HAP-1 (cell line): ENCODE results near the gene TNFAIP8L1.
"Not testable (repeated sequence)": the region's sequence is repeated elsewhere in the genome, so short reads cannot be mapped to it uniquely, and the experiment has no call there.

Experiments
- DNase-seq, 2 experiments: peaks; one replicate each; pipeline ENCODE4 v3.0.0-alpha.2; 2016 to 2020; ENCODE audit warnings: low spot score in 2 of 2
- H3K27me3 ChIP-seq: fragments of 250-450 bp; sonication (Bioruptor Pico); 2 replicates; pipeline ENCODE4 v1.5.1; 2020; ENCODE audit warnings: low read depth, mild to moderate bottlenecking, moderate library complexity
- H3K36me3 ChIP-seq: fragments of 250-450 bp; sonication (Bioruptor Pico); replicated peaks from 2 replicates; pipeline ENCODE4 v1.5.1; 2020; ENCODE audit warnings: mild to moderate bottlenecking
- H3K4me1 ChIP-seq: fragments of 250-450 bp; sonication (Bioruptor Pico); 2 replicates; pipeline ENCODE4 v1.5.1; 2020; ENCODE audit warnings: mild to moderate bottlenecking
- H3K4me3 ChIP-seq: fragments of 250-450 bp; sonication (Bioruptor Pico); 2 replicates; pipeline ENCODE4 v1.5.1; 2020; ENCODE audit warnings: mild to moderate bottlenecking, moderate library complexity
- H3K9me3 ChIP-seq: fragments of 250-450 bp; sonication (Bioruptor Pico); 2 replicates; pipeline ENCODE4 v1.5.1; 2020; ENCODE audit warnings: mild to moderate bottlenecking, moderate library complexity
- in situ Hi-C: fragments of 300-500 bp; cut with MboI; formaldehyde crosslinking; loops from 3 replicates; pipeline ENCODE4 v1.14.3; 2020; ENCODE audit warnings: low sequenced_read_pairs, inconsistent platforms, mixed read lengths

The TNFAIP8L1 gene

GRCh38 chr19:4662812-4663211, 23.5 kb downstream of the TNFAIP8L1 start:
- DNase-seq: no peak
- in situ Hi-C loops: no loop called here
- H3K27me3 ChIP-seq: no peaks in the 10 kb centered on the region
- H3K9me3 ChIP-seq: no peaks in the 10 kb centered on the region
- H3K4me3 ChIP-seq: no peak overlapping the region
- no peaks in the 10 kb centered on the region for H3K4me1 ChIP-seq
- H3K36me3 ChIP-seq: peaks cover 51% of the 10 kb centered on the region

- Histone ChIP-seq H3K36me3 (peaks cover 47% of the 10 kb centered on the region), H3K27me3 (no peaks in the 10 kb centered on the region), H3K9me3 (no peaks in the 10 kb centered on the region), H3K4me3 (no peak overlapping the region), H3K4me1 (peaks cover 3% of the 10 kb centered on the region; the same call in 1 of the 2 replicates)
- in situ Hi-C loops: no loop called here
- DNase-seq: no peak
Observed at GRCh38 chr19:4664642-4665041, 25.3 kb downstream of the TNFAIP8L1 start.

- peak; percentile 84 to 96 for DNase-seq
- Histone ChIP-seq H3K36me3 (peaks cover 22% of the 10 kb centered on the region), H3K4me1 (peaks cover 11% of the 10 kb centered on the region), H3K4me3 (peak within 1 kb of the TSS; percentile 64), H3K9me3 (no peaks in the 10 kb centered on the region), H3K27me3 (no peaks in the 10 kb centered on the region)
- in situ Hi-C loops: no loop called here
Observed at GRCh38 chr19:4669723-4670480, 30.6 kb downstream of the TNFAIP8L1 start, which contains the start of gene MYDGF. Gene MYDGF (minus strand): TSS chr19:4670342. CDS start chr19:4670334, 8 bp downstream.

GRCh38 chr19:4671185-4671851, 32.0 kb downstream of the TNFAIP8L1 start:
- DNase-seq: no peak
- in situ Hi-C loops: no loop called here
- H3K4me1 ChIP-seq: peaks cover 11% of the 10 kb centered on the region
- no peaks in the 10 kb centered on the region for H3K27me3 ChIP-seq
- H3K9me3 ChIP-seq: no peaks in the 10 kb centered on the region
- H3K36me3 ChIP-seq: peaks cover 18% of the 10 kb centered on the region
- H3K4me3 ChIP-seq: no peak overlapping the region

- no peak overlapping the region for H3K4me3 ChIP-seq
- DNase-seq: no peak
- H3K36me3 ChIP-seq: peaks cover 6% of the 10 kb centered on the region
- no peaks in the 10 kb centered on the region for H3K27me3 ChIP-seq
- no peaks in the 10 kb centered on the region for H3K9me3 ChIP-seq
- peaks cover 11% of the 10 kb centered on the region for H3K4me1 ChIP-seq
- in situ Hi-C loops: no loop called here
Observed at GRCh38 chr19:4673216-4673615, 33.9 kb downstream of the TNFAIP8L1 start.

- in situ Hi-C loops: no loop called here
- Histone ChIP-seq H3K36me3 (0 out of 2 replicates have a peak, but pooled peaks cover 4% of the 10 kb centered on the region), H3K4me1 (peaks cover 11% of the 10 kb centered on the region), H3K4me3 (no peak overlapping the region), H3K9me3 (no peaks in the 10 kb centered on the region), H3K27me3 (no peaks in the 10 kb centered on the region)
- no peak for DNase-seq
Observed at GRCh38 chr19:4673726-4674125, 34.4 kb downstream of the TNFAIP8L1 start.

GRCh38 chr19:4675346-4675745, 36.0 kb downstream of the TNFAIP8L1 start:
- in situ Hi-C loops: no loop called here
- Histone ChIP-seq H3K4me3 (no peak overlapping the region), H3K27me3 (no peaks in the 10 kb centered on the region)

GRCh38 chr19:4676955-4677731, 37.8 kb downstream of the TNFAIP8L1 start:
- no peak overlapping the region for H3K4me3 ChIP-seq
- H3K36me3 ChIP-seq: 0 out of 2 replicates have a peak, but pooled peaks cover 4% of the 10 kb centered on the region
- in situ Hi-C loops: no loop called here
- no peaks in the 10 kb centered on the region for H3K27me3 ChIP-seq
- DNase-seq: peak; percentile 40 to 83
- no peaks in the 10 kb centered on the region for H3K4me1 ChIP-seq
- H3K9me3 ChIP-seq: no peaks in the 10 kb centered on the region

More at GRCh38 chr19:4675346-4675745, 36.0 kb downstream of the TNFAIP8L1 start:
- H3K4me1 ChIP-seq: peaks cover 8% of the 10 kb centered on the region
- H3K9me3 ChIP-seq: no peaks in the 10 kb centered on the region
- 0 out of 2 replicates have a peak, but pooled peaks cover 4% of the 10 kb centered on the region for H3K36me3 ChIP-seq
- no peak for DNase-seq

GRCh38 chr19:4678881-4679790, 39.8 kb downstream of the TNFAIP8L1 start:
- in situ Hi-C loops: no loop called here
- no peaks in the 10 kb centered on the region for H3K27me3 ChIP-seq
- H3K9me3 ChIP-seq: no peaks in the 10 kb centered on the region
- 0 out of 2 replicates have a peak, but pooled peaks cover 4% of the 10 kb centered on the region for H3K36me3 ChIP-seq
- H3K4me1 ChIP-seq: no peaks in the 10 kb centered on the region
- H3K4me3 ChIP-seq: no peak overlapping the region
- DNase-seq: peak; percentile 8 to 76

- DNase-seq, H3K36me3 ChIP-seq, in situ Hi-C loops, H3K27me3 ChIP-seq, H3K4me3 ChIP-seq, H3K9me3 ChIP-seq, H3K4me1 ChIP-seq: not testable (repeated sequence)
Observed at GRCh38 chr19:4680021-4680420, 40.7 kb downstream of the TNFAIP8L1 start.

GRCh38 chr19:4682417-4683200, 43.3 kb downstream of the TNFAIP8L1 start:
- no peaks in the 10 kb centered on the region for H3K36me3 ChIP-seq
- no peaks in the 10 kb centered on the region for H3K9me3 ChIP-seq
- no peak overlapping the region for H3K4me3 ChIP-seq
- no peak for DNase-seq
- H3K4me1 ChIP-seq: no peaks in the 10 kb centered on the region
- in situ Hi-C loops: no loop called here
- no peaks in the 10 kb centered on the region for H3K27me3 ChIP-seq

GRCh38 chr19:4684312-4685095, 45.2 kb downstream of the TNFAIP8L1 start:
- H3K9me3 ChIP-seq: no peaks in the 10 kb centered on the region
- no peak overlapping the region for H3K4me3 ChIP-seq
- in situ Hi-C loops: no loop called here
- H3K27me3 ChIP-seq: no peaks in the 10 kb centered on the region
- peaks cover 14% of the 10 kb centered on the region for H3K36me3 ChIP-seq
- DNase-seq: no peak
- H3K4me1 ChIP-seq: no peaks in the 10 kb centered on the region
